Ovary (tissue), 9 donors: Measurements from ENCODE around the gene TPH2. TPM values are rescaled to one million over a fixed set of nuclear protein-coding genes. Genes with fewer than 3 reads are reported as not detected.

Source experiments
- DNase-seq, 5 donors: peaks; one replicate each; pipeline ENCODE4 v3.0.0-alpha.2; 2019 to 2020
- H3K27ac ChIP-seq, 2 donors: fragments of 200-600 bp; one replicate each; pipeline versions ENCODE4 v1.5.1 to v1.8.0; 2019 to 2022
- H3K27me3 ChIP-seq: fragments of 200-600 bp; one replicate; pipeline ENCODE4 v1.8.0; 2022
- H3K36me3 ChIP-seq: fragments of 200-600 bp; sonication (generic); one replicate; pipeline ENCODE4 v1.5.1; 2019
- H3K4me1 ChIP-seq: one replicate; pipeline ENCODE4 v1.8.1; 2013; ENCODE audit warnings: mild to moderate bottlenecking, moderate library complexity; ENCODE audit not compliant: insufficient read depth
- H3K4me3 ChIP-seq: fragments of 200-600 bp; sonication (generic); one replicate; pipeline ENCODE4 v1.5.1; 2017
- H3K9me3 ChIP-seq, 2 donors: fragments of 200-600 bp in 1 of 2; sonication (generic) in 1 of 2; one replicate each; pipeline versions ENCODE4 v1.5.1 to v1.8.1; 2013 to 2019; ENCODE audit warnings: mild to moderate bottlenecking in 1 of 2, moderate library complexity in 1 of 2
- EP300 ChIP-seq: sonication (generic); formaldehyde crosslinking; IDR thresholded peaks from one replicate; pipeline ENCODE4 v1.6.1; 2017; ENCODE audit warnings: antibody characterized with exemption
- POLR2A ChIP-seq: fragments of 450-650 bp; IDR thresholded peaks from one replicate; pipeline ENCODE4 v1.6.1; 2017; ENCODE audit warnings: antibody characterized with exemption, mild to moderate bottlenecking, moderate library complexity
- WGBS, 3 donors: extraction: QIAGEN DNeasy Blood & Tissue Kit in 1 of 3; methylation state at CpG; one replicate each; pipeline versions ENCODE4 v1.1.5 to v1.1.7; 2013 to 2017; 5-methylcytosine and 5-hydroxymethylcytosine counted together
- intact Hi-C, 4 donors: fragments of 100-400 bp; cut with DNase I; formaldehyde crosslinking; loops; one replicate each; pipeline versions ENCODE4 v1.11.0 to v1.15.1; 2022 to 2023
- polyA plus RNA-seq, 2 donors: library from polyadenylated mRNA; stranded (reverse); fragments of 200-250 nt in 1 of 2; fragments of 350-450 nt in 1 of 2; fragmentation: Illumina TruSeq in 1 of 2; extraction: RNeasy Lipid Tissue Mini Kit (QIAGEN cat#74804) in 1 of 2; gene quantifications; one replicate each; pipeline ENCODE4 v1.2.3, GENCODE V29; 2013 to 2014
- total RNA-seq, 7 donors: library from RNA; depleted of rRNA in 2 of 7; stranded (reverse); fragments of >200 nt in 2 of 7; fragmentation: NEBNext Ultra II Directional in 3 of 7; extraction: Animal tissue kit (Norgen Biotek cat#: 25700) in 3 of 7; gene quantifications; one replicate each; pipeline versions ENCODE4 v1.1.0 to v1.2.4, GENCODE V29; 2016 to 2023
- TF ChIP-seq, protein P1 (sequence below), 3 donors: fragments of 450-650 bp in 2 of 3; fragments of 200-600 bp in 1 of 3; IDR thresholded peaks; one replicate each; pipeline versions ENCODE4 v1.5.1 to v1.8.0; 2016 to 2022; ENCODE audit warnings: antibody characterized with exemption in 3 of 3, mild to moderate bottlenecking in 1 of 3
- donor health status: DM: no; HTN: no; CAD: no; lungs with moderate emphysema.
- donor health status: DM: no; HTN: no; CAD: no.
- donor health status: Bipolar disorder and iron deficiency.
- donor health status: DM: yes; HTN: yes; CAD: no.
- donor health status: DM: no; HTN: no; CAD: no.
- donor health status: DM: yes; HTN: yes; CAD: no.

The TPH2 gene
- total and polyA plus RNA-seq, 9 donors: 0.23 TPM; not detected in 8

DNA sequence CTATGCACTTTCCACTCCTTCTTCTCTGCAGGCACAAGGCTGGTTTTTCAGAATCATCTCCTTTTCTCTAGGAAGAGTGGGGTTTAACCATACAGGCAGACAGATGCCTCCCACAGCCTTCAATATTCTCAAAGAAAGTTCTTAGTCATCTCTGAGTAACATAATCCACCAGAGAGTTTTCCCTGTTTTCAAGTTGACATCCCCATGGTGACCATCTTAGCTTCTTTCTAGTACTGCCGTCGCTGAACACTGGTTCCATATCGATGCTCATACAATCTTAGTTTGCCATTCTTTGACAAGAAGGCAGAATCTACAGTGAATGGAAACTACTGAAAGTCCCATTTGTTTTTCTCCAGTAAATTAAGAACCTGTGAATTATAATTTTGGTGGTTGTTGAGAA, 28.6 kb downstream of the TPH2 start:
- H3K36me3 ChIP-seq: no peaks in the 10 kb centered on the region
- intact Hi-C loops: no loop called here
- WGBS, 3 donors: 80 to 86% (median 84%) methylated on average over 3 of the region's 3 CpGs
- no peaks in the 10 kb centered on the region for H3K27me3 ChIP-seq
- H3K4me3 ChIP-seq: no peak overlapping the region
- no peak for DNase-seq
- no peak overlapping the region for H3K27ac ChIP-seq
- H3K9me3 ChIP-seq: no peaks in the 10 kb centered on the region
- H3K4me1 ChIP-seq: no peaks in the 10 kb centered on the region
- TF ChIP-seq EP300 (no peak), POLR2A (no peak)
- TF ChIP-seq, protein P1, sequence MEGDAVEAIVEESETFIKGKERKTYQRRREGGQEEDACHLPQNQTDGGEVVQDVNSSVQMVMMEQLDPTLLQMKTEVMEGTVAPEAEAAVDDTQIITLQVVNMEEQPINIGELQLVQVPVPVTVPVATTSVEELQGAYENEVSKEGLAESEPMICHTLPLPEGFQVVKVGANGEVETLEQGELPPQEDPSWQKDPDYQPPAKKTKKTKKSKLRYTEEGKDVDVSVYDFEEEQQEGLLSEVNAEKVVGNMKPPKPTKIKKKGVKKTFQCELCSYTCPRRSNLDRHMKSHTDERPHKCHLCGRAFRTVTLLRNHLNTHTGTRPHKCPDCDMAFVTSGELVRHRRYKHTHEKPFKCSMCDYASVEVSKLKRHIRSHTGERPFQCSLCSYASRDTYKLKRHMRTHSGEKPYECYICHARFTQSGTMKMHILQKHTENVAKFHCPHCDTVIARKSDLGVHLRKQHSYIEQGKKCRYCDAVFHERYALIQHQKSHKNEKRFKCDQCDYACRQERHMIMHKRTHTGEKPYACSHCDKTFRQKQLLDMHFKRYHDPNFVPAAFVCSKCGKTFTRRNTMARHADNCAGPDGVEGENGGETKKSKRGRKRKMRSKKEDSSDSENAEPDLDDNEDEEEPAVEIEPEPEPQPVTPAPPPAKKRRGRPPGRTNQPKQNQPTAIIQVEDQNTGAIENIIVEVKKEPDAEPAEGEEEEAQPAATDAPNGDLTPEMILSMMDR (IDR thresholded peaks at IDR 0.05): no peak

DNA sequence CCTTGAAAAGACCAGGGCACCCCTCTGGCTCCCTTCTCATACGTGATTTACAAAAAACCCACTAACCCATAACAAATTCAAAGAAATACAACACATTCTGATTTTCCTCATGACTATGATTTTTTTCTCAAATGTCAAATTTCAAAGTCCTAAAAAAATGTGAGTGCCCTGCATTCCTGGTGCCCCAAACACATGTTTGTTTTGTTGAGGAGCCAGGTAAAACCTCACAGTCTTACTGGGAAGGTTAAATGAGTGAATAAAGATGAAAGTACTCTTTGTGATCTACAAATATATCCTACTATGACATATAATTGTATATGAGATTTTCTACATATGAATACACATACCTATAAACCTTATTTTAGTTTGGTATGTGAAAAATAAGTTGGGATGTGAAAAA, 30.7 kb downstream of the TPH2 start:
- no peak for TF ChIP-seq POLR2A
- no peak for TF ChIP-seq EP300
- TF ChIP-seq, protein P1 (IDR thresholded peaks at IDR 0.05): no peak

DNA sequence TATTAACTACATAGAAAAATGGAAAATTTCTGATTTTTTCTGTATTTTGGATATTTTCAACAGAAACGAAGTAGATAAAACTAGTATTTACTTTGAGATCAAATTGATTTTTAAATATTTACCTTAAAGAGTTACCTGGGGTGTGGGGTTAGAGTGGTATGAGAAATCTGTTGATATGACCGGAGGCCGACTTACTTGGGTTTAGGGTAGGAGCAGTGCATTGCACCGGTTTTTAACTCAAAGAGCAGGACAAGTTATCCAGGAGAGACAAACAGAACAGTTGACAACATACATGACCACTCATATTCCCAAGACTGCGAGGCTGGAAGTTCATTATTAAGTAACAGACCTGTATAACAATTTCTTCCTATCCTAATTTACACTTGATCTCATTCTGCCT, 31.4 kb downstream of the TPH2 start:
- TF ChIP-seq, protein P1 (IDR thresholded peaks at IDR 0.05): no peak
- no peak overlapping the region for H3K4me3 ChIP-seq
- intact Hi-C loops: no loop called here
- H3K27ac ChIP-seq: no peak overlapping the region
- H3K4me1 ChIP-seq: no peaks in the 10 kb centered on the region
- no peak for DNase-seq
- WGBS, 3 donors: 81 to 83% (median 82%) methylated on average over 5 of the region's 5 CpGs
- H3K9me3 ChIP-seq: no peaks in the 10 kb centered on the region
- no peaks in the 10 kb centered on the region for H3K27me3 ChIP-seq
- H3K36me3 ChIP-seq: no peaks in the 10 kb centered on the region

More for the DNA sequence above, 30.7 kb downstream of the TPH2 start:
- H3K9me3 ChIP-seq: no peaks in the 10 kb centered on the region
- no peak overlapping the region for H3K27ac ChIP-seq
- H3K36me3 ChIP-seq: no peaks in the 10 kb centered on the region
- 87 to 94% (median 93%) methylated on average over 1 of the region's 1 CpG for WGBS, 3 donors
- no peaks in the 10 kb centered on the region for H3K27me3 ChIP-seq
- DNase-seq: no peak
- no peaks in the 10 kb centered on the region for H3K4me1 ChIP-seq
- no peak overlapping the region for H3K4me3 ChIP-seq
- intact Hi-C loops: no loop called here

DNA sequence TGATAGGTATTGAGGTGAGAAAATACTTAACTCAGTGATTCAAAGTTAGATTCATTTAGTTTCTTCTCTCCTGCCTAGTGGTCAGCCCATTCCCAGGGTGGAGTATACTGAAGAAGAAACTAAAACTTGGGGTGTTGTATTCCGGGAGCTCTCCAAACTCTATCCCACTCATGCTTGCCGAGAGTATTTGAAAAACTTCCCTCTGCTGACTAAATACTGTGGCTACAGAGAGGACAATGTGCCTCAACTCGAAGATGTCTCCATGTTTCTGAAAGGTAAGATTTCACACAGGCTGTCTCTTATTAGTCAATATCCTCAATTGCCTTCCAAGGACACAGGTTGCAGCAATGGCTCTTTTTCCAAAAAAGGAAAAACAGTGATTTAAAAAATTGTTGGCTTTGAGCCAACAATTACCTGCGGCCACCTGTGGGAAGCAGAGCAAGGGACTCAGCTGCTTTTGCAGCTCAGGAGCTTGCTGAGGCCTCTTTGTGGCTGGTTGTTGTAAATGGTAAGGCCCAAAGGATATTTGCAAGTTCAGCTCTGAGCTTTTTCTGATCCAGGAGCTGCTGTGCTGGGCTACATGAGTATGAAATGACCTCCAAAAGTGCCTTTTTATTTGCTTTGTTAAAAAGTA, 33.9 kb downstream of the TPH2 start:
- no peaks in the 10 kb centered on the region for H3K9me3 ChIP-seq
- TF ChIP-seq, protein P1 (IDR thresholded peaks at IDR 0.05): no peak
- no peak for TF ChIP-seq POLR2A
- TF ChIP-seq EP300: no peak
- H3K27ac ChIP-seq: no peak overlapping the region
- DNase-seq: no peak
- no peak overlapping the region for H3K4me3 ChIP-seq
- no peaks in the 10 kb centered on the region for H3K4me1 ChIP-seq
- H3K27me3 ChIP-seq: no peaks in the 10 kb centered on the region
- H3K36me3 ChIP-seq: no peaks in the 10 kb centered on the region
- 62 to 69% (median 65%) methylated on average over 4 of the region's 4 CpGs for WGBS, 3 donors
- intact Hi-C loops: no loop called here
